HepG2 (cell line): ENCODE data around the gene RAB23. TPM values are rescaled to one million over a fixed set of nuclear protein-coding genes. Genes with fewer than 3 reads are reported as not detected.

Source experiments
- ATAC-seq: fragments of 200-7000 bp; cut with Tn5 transposase; 3 replicates; pipeline ENCODE4 v1.9.1; 2020; ENCODE audit warnings: mild to moderate bottlenecking, moderate library complexity
- BruUV-seq: library from RNA; stranded (reverse); fragments of 400-500 nt; replicated peaks from 2 replicates; lab custom pipeline; 2021; lab: Mats Ljungman, UMichigan
- CTCF ChIA-PET: fragments of 300-600 bp; formaldehyde crosslinking; extraction: SDS; loops from one replicate; lab custom pipeline; 2021; ENCODE audit warnings: low total read pairs, inconsistent platforms, low intra/inter-chr PET ratio; lab: Yijun Ruan, JAX
- POLR2A ChIA-PET: fragments of 350-600 bp; sonication (Branson Sonifier 250); formaldehyde crosslinking; loops from one replicate; lab custom pipeline; 2020; ENCODE audit warnings: antibody characterized with exemption, inconsistent platforms; lab: Yijun Ruan, JAX
- DNase-seq: peaks from one replicate; pipeline ENCODE4 v3.0.0-alpha.2; 2015; ENCODE audit warnings: low spot score
- FAIRE-seq: peaks from 3 replicates; lab custom pipeline; 2011; peaks lifted over from hg19 to GRCh38; lab: Jason Lieb, UNC
- H2AFZ ChIP-seq: one replicate; pipeline ENCODE4 v1.6.1; 2011; ENCODE audit warnings: low read length, inconsistent platforms
- H3K27ac ChIP-seq: fragments of 300-600 bp; 3 replicates; pipeline ENCODE4 v1.8.0; 2011; ENCODE audit warnings: mixed run types, mild to moderate bottlenecking, mixed read lengths, low read length, inconsistent platforms; ENCODE audit not compliant: insufficient read depth; ENCODE audit errors: extremely low read length
- H3K27me3 ChIP-seq, 2 experiments: fragments of 200-600 bp in 1 of 2; 2 replicates in 1 of 2; 3 replicates in 1 of 2; pipeline versions ENCODE4 v1.6.0 to v1.8.0; 2011; ENCODE audit warnings: low read length in 2 of 2, mild to moderate bottlenecking in 2 of 2, moderate library complexity in 2 of 2, inconsistent platforms in 1 of 2; ENCODE audit not compliant: insufficient read depth in 2 of 2, control insufficient read depth in 1 of 2
- H3K36me3 ChIP-seq, 2 experiments: fragments of 200-600 bp in 1 of 2; replicated peaks in 1 of 2; 2 replicates in 1 of 2; 3 replicates in 1 of 2; pipeline versions ENCODE4 v1.5.1 to v1.8.0; 2011; ENCODE audit warnings: low read length in 2 of 2, inconsistent platforms in 1 of 2; ENCODE audit not compliant: insufficient read depth in 2 of 2, control insufficient read depth in 1 of 2
- H3K4me1 ChIP-seq: 2 replicates; pipeline ENCODE4 v1.5.1; 2012; ENCODE audit warnings: low read length, inconsistent platforms; ENCODE audit not compliant: insufficient read depth
- H3K4me2 ChIP-seq: 2 replicates; pipeline ENCODE4 v1.6.0; 2011; ENCODE audit warnings: low read depth, low read length, inconsistent platforms
- H3K4me3 ChIP-seq, 3 experiments: fragments of 200-600 bp in 1 of 3; sonication (generic), shearing (Covaris generic) in 1 of 3; replicated peaks in 1 of 3; 2 replicates each; pipeline ENCODE4 v1.5.1; 2011 to 2016; ENCODE audit warnings: low read length in 3 of 3, inconsistent platforms in 2 of 3, low read depth in 2 of 3, mild to moderate bottlenecking in 2 of 3, control low read depth in 1 of 3, mixed read lengths in 1 of 3; ENCODE audit not compliant: insufficient read depth in 1 of 3
- H3K79me2 ChIP-seq: one replicate; pipeline ENCODE4 v1.6.1; 2011; ENCODE audit warnings: low read length, inconsistent platforms; ENCODE audit not compliant: insufficient read depth
- H3K9ac ChIP-seq: 2 replicates; pipeline ENCODE4 v1.6.0; 2011; ENCODE audit warnings: mild to moderate bottlenecking, low read depth, low read length, inconsistent platforms; ENCODE audit not compliant: insufficient read depth
- H3K9me3 ChIP-seq: 2 replicates; pipeline ENCODE4 v1.5.1; 2012; ENCODE audit warnings: mild to moderate bottlenecking, low read length
- H4K20me1 ChIP-seq: 2 replicates; pipeline ENCODE4 v1.6.0; 2011; ENCODE audit warnings: inconsistent platforms, mild to moderate bottlenecking, low read length, moderate library complexity; ENCODE audit not compliant: insufficient read depth
- HOXA9 ChIP-seq: sonication (generic); formaldehyde crosslinking; IDR thresholded peaks from 2 replicates; pipeline ENCODE4 v1.8.1; 2022; ENCODE audit warnings: missing genetic modification reagents, mild to moderate bottlenecking, moderate library complexity, borderline replicate concordance
- KIAA2018 ChIP-seq: sonication (generic); formaldehyde crosslinking; IDR thresholded peaks from 2 replicates; pipeline ENCODE4 v1.5.0; 2020; ENCODE audit warnings: mild to moderate bottlenecking, missing genetic modification reagents, borderline replicate concordance
- KMT2A ChIP-seq: sonication (generic); formaldehyde crosslinking; IDR thresholded peaks from 2 replicates; pipeline ENCODE4 v1.4.0; 2020; ENCODE audit warnings: missing genetic modification reagents
- MNT ChIP-seq: fragments of 450-650 bp; IDR thresholded peaks from 2 replicates; pipeline ENCODE4 v1.6.1; 2016
- SOX13 ChIP-seq, 3 experiments: fragments of 450-650 bp in 1 of 3; sonication (generic) in 1 of 3; formaldehyde crosslinking in 1 of 3; IDR thresholded peaks in 2 of 3; conservative IDR thresholded peaks in 1 of 3; 2 replicates each; pipeline versions ENCODE4 v1.5.0 to v1.6.1; 2016 to 2020; ENCODE audit warnings: antibody characterized with exemption in 1 of 3, mild to moderate bottlenecking in 1 of 3, missing compliant biosample characterization in 1 of 3, missing genetic modification reagents in 1 of 3, moderate library complexity in 1 of 3
- ZFP1 ChIP-seq: IDR thresholded peaks from 2 replicates; pipeline ENCODE4 v1.6.1; 2016
- ZFP90 ChIP-seq: sonication (generic); formaldehyde crosslinking; IDR thresholded peaks from 2 replicates; pipeline ENCODE4 v1.8.0; 2022; ENCODE audit warnings: missing genetic modification reagents, mild to moderate bottlenecking, inconsistent platforms, borderline replicate concordance
- ZKSCAN5 ChIP-seq: sonication (generic); formaldehyde crosslinking; IDR thresholded peaks from 2 replicates; pipeline ENCODE4 v1.5.1; 2020; ENCODE audit warnings: mild to moderate bottlenecking, missing genetic modification reagents
- WGBS: methylation state at CpG from one replicate; pipeline ENCODE4 v1.1.6; 2017; ENCODE audit warnings: low lambda C conversion rate; 5-methylcytosine and 5-hydroxymethylcytosine counted together
- in situ Hi-C: cut with HindIII; loops from 2 replicates; pipeline ENCODE4 v1.10.0; 2017; ENCODE audit warnings: low pct_unique_long_range_greater_than_20kb; ENCODE audit not compliant: extremely low pct_ligation_motif_present
- intact Hi-C: fragments of 100-400 bp; cut with micrococcal nuclease; formaldehyde crosslinking; loops from one replicate; pipeline ENCODE4 v1.10.0; 2022; ENCODE audit not compliant: unreplicated experiment
- polyA plus RNA-seq, 8 experiments: library from polyadenylated mRNA; depleted of rRNA in 3 of 8; stranded (reverse) in 7 of 8; unstranded in 1 of 8; fragments of >200 nt; fragmentation: Illumina TruSeq in 4 of 8; extraction: Trizol in 4 of 8; gene quantifications; 2 replicates each; pipeline versions ENCODE4 v1.2.1 to v1.2.3, GENCODE V29; 2011 to 2016; ENCODE audit warnings: low read depth in 4 of 8, missing spikeins in 1 of 8, mixed read lengths in 1 of 8; ENCODE audit not compliant: insufficient read depth in 1 of 8
- total RNA-seq, 5 experiments: library from RNA; depleted of rRNA; stranded (reverse); fragments of >200 nt; fragmentation: Illumina TruSeq; extraction: Trizol; gene quantifications; 2 replicates each; pipeline ENCODE4 v1.2.3, GENCODE V29; 2016; ENCODE audit warnings: low read depth in 1 of 5
- TF ChIP-seq, protein P1 (sequence below): sonication (generic); formaldehyde crosslinking; IDR thresholded peaks from 2 replicates; pipeline ENCODE4 v1.4.0; 2020; ENCODE audit warnings: missing genetic modification reagents

RAB23 gene
- total and polyA plus RNA-seq, 2 of the 13 experiments (the other 11 are each of a cell fraction or from before 2014, with no cell fraction given): 5.5 to 16.4 TPM

DNA sequence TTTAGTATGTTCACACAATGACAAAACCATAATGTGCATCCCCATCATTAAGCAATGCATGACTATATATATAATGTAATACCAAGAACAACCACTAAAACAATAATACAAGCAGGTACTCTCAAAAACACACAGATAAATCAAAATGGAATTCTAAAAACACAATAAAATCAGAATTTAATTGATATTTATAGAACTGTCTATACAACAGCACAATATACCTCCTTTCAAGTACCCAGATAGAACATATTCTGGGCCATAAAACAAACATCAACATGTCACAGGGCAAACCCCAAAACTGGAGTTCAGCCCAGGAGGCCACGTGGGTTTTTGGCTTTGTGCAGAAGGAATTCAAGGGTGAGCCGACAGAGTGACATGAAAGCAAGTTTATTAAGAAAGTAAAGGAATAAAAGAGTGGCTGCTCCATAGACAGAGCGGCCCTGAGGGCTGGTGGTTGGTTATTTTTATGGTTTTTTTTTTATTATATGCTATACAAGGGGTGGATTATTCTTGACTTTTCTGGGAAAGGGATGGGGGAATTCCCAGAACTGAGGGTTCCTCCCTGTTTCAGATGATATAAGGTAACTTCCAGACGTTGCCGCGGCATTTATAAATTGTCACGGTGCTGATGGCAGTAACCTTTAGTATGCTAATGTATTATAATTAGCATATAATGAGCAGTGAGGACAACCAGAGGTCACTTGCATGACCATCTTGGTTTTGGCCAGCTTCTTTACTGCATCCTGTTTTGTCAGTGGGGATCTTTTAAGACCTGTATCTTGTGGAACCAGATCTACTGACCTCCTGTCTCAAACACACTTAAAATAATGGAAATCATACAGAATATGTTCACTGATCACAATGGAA lies 5.6 kb downstream of the RAB23 start:
- Histone ChIP-seq H4K20me1 (no peaks in the 10 kb centered on the region), H3K9ac (no peak overlapping the region), H2AFZ (no peak overlapping the region), H3K9me3 (no peaks in the 10 kb centered on the region), H3K27ac (no peak overlapping the region), H3K4me2 (no peak overlapping the region), H3K27me3 (no peaks in the 10 kb centered on the region; a peak in 1 of 5 replicates), H3K36me3 (no peaks in the 10 kb centered on the region), H3K4me1 (peaks cover 35% of the 10 kb centered on the region), H3K79me2 (peaks cover 72% of the 10 kb centered on the region), H3K4me3 (no peak overlapping the region)
- CTCF ChIA-PET: no interaction called here
- intact Hi-C loops (loop anchor here (5.0 kb wide), 1 partner anchor 169 kb away; the partner anchor contains the start of gene KIAA1586), in situ Hi-C loops (no loop called here)
- WGBS: 94% methylated on average over 7 of the region's 7 CpGs
- peak; percentile 48; the same call in 2 of the 3 replicates for ATAC-seq
- FAIRE-seq: no peak
- POLR2A ChIA-PET: no interaction called here
- DNase-seq: no peak
- no TSS peak for BruUV-seq
- TF ChIP-seq, protein P1, sequence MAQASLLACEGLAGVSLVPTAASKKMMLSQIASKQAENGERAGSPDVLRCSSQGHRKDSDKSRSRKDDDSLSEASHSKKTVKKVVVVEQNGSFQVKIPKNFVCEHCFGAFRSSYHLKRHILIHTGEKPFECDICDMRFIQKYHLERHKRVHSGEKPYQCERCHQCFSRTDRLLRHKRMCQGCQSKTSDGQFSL (CRISPR knock-in tag): no peak
- TF ChIP-seq ZKSCAN5 (CRISPR knock-in tag): no peak
- no peak for TF ChIP-seq SOX13 (IDR thresholded peaks at IDR 0.05)
- no peak for TF ChIP-seq SOX13 (CRISPR knock-in tag; conservative IDR thresholded peaks at IDR 0.05 in 1 of 2, IDR thresholded peaks at IDR 0.05 in 1 of 2)
- TF ChIP-seq HOXA9: no peak
- no peak for TF ChIP-seq ZFP90 (CRISPR knock-in tag)
- TF ChIP-seq ZFP1 (CRISPR knock-in tag): no peak
- no peak for TF ChIP-seq KMT2A (CRISPR knock-in tag)
- TF ChIP-seq KIAA2018 (CRISPR knock-in tag): no peak
- TF ChIP-seq MNT: no peak
